ENCODE results near the gene ELMO1. TPM values are rescaled to one million over a fixed set of nuclear protein-coding genes. Genes with fewer than 3 reads are reported as not detected.

Gene ELMO1
- total RNA-seq, 4 donors from 2014 or later, result 31.1 to 42.9 (median 38.7) TPM

- WGBS, result 86% methylated on average over 1 of the region's 1 CpG
- Histone ChIP-seq H3K4me3 (no peak overlapping the region), H3K27ac (replicated peaks in 1 of 4) (peak overlapping the region; percentile 52 to 70 (median 68)), H3K4me1 (peaks cover 9 to 41% (median 36%) of the 10 kb centered on the region in 4 donors), H3K27me3 (no peaks in the 10 kb centered on the region), H3K9me3 (no peaks in the 10 kb centered on the region), H3K36me3 (no peaks in the 10 kb centered on the region)
- TF ChIP-seq POLR2A (IDR thresholded peaks at IDR 0.05; ENCODE audit: low read depth), result no peak
- no peak for TF ChIP-seq EP300 (IDR thresholded peaks at IDR 0.05)
- no peak for TF ChIP-seq CTCF (IDR thresholded peaks at IDR 0.05)
- no peak for TF ChIP-seq POLR2AphosphoS5 (IDR thresholded peaks at IDR 0.05)
- intact Hi-C loops (cut with DNase I), result no loop called here
- DNase-seq (ENCODE audit: extremely low spot score), result no peak
Measured at GRCh38 chr7:37108615-37109014, 340.0 kb downstream of the ELMO1 start.

GRCh38 chr7:37107047-37107750 lies 341.5 kb downstream of the ELMO1 start:
- 75% methylated on average over 4 of the region's 4 CpGs for WGBS

DNA sequence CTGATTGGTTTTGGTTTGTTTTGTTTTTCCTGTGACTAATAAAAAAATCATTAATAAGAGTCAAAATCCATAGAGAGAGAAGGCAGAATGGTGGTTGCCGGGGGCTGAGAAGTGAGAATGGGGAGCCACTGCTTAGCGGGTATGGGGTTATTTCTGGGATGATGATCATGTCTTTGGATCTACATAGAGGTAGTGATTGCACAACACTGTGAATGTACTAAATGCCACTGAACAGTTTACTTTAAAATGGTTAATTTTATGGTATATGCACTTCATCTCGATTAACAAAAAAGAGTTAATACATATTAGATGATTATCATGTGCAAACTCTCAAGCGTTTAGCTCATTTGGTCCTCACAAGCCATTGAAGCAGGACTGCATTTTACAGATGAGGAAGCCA lies 342.9 kb downstream of the ELMO1 start:
- intact Hi-C loops (cut with DNase I), result no loop called here
- 91% methylated on average over 4 of the region's 4 CpGs for WGBS

More at GRCh38 chr7:37107047-37107750, 341.5 kb downstream of the ELMO1 start:
- Histone ChIP-seq H3K27ac (replicated peaks in 1 of 4) (no peak overlapping the region), H3K27me3 (no peaks in the 10 kb centered on the region), H3K9me3 (no peaks in the 10 kb centered on the region), H3K4me1 (peaks cover 9 to 40% (median 32%) of the 10 kb centered on the region in 4 donors), H3K36me3 (no peaks in the 10 kb centered on the region), H3K4me3 (no peak overlapping the region)
- TF ChIP-seq POLR2A (IDR thresholded peaks at IDR 0.05; ENCODE audit: low read depth) (no peak), EP300 (IDR thresholded peaks at IDR 0.05) (no peak), CTCF (IDR thresholded peaks at IDR 0.05) (no peak), POLR2AphosphoS5 (IDR thresholded peaks at IDR 0.05) (no peak)
- DNase-seq (ENCODE audit: extremely low spot score), result no peak
- intact Hi-C loops (cut with DNase I), result no loop called here

DNA sequence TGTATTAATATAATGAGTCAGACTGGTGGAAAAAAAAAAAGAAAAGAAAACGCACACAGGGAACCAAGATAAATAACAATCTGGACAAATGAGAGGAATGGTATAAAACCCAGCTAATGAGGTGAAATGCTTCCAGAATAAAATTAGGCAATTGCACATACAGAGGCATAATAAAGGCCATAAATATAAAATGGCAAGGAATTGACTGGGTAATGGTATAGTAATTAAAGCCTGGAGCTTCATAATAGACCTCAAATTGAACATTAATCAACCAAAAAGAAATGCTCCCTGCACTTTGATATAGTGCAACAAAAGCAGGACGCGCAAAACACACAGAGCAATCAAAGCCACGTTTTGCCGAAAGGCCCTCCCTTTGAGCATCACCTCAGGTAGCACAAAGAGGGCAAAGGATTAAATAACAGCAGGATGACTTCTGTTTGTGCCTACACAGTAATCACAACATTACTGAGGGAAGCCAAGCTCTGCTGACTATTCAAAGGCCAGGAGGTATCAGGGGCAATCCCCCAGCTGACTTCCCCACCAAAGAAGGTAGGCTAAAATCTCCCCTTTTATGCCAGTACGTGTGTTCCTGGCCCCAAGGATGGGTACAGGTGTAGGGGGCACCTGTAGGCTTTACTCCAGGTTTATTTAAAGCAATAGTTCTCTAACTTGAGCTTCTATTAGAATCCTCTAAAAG lies 343.7 kb downstream of the ELMO1 start:
- 88% methylated on average over 5 of the region's 6 CpGs for WGBS
- intact Hi-C loops (cut with DNase I), result no loop called here
- H3K36me3 ChIP-seq, result no peaks in the 10 kb centered on the region
- DNase-seq (ENCODE audit: extremely low spot score), result peak; percentile 26
- peaks cover 17 to 42% (median 28%) of the 10 kb centered on the region in 4 donors for H3K4me1 ChIP-seq
- no peak for TF ChIP-seq POLR2AphosphoS5 (IDR thresholded peaks at IDR 0.05)
- no peak for TF ChIP-seq EP300 (IDR thresholded peaks at IDR 0.05)
- no peak for TF ChIP-seq CTCF (IDR thresholded peaks at IDR 0.05)
- TF ChIP-seq POLR2A (IDR thresholded peaks at IDR 0.05; ENCODE audit: low read depth), result no peak
- no peak overlapping the region for H3K4me3 ChIP-seq
- no peaks in the 10 kb centered on the region for H3K27me3 ChIP-seq
- H3K27ac ChIP-seq (replicated peaks in 1 of 4), result no peak overlapping the region
- no peaks in the 10 kb centered on the region for H3K9me3 ChIP-seq

More for the DNA sequence above, 342.9 kb downstream of the ELMO1 start:
- H3K36me3 ChIP-seq, result no peaks in the 10 kb centered on the region
- H3K9me3 ChIP-seq, result no peaks in the 10 kb centered on the region
- no peaks in the 10 kb centered on the region for H3K27me3 ChIP-seq
- peaks cover 17 to 48% (median 34%) of the 10 kb centered on the region in 4 donors for H3K4me1 ChIP-seq
- H3K27ac ChIP-seq (replicated peaks in 1 of 4), result no peak overlapping the region
- TF ChIP-seq POLR2AphosphoS5 (IDR thresholded peaks at IDR 0.05) (no peak), CTCF (IDR thresholded peaks at IDR 0.05) (no peak), EP300 (IDR thresholded peaks at IDR 0.05) (no peak), POLR2A (IDR thresholded peaks at IDR 0.05; ENCODE audit: low read depth) (no peak)
- no peak overlapping the region for H3K4me3 ChIP-seq
- no peak for DNase-seq (ENCODE audit: extremely low spot score)
